HCT116 (cell line): ENCODE measurements around the gene DCUN1D2. TPM values are rescaled to one million over a fixed set of nuclear protein-coding genes. Genes with fewer than 3 reads are reported as not detected.

Experiments
- ATAC-seq: fragments of 200-7000 bp; cut with Tn5 transposase; 2 replicates; pipeline ENCODE4 v1.9.1; 2020; ENCODE audit warnings: mild to moderate bottlenecking, moderate library complexity
- BruUV-seq: library from RNA; stranded (reverse); fragments of 400-500 nt; replicated peaks from 2 replicates; lab custom pipeline; 2021; lab: Mats Ljungman, UMichigan
- CTCF ChIA-PET: fragments of 300-600 bp; sonication (Branson Sonifier 250); formaldehyde crosslinking; loops from one replicate; lab custom pipeline; 2021; ENCODE audit warnings: antibody characterized with exemption; lab: Charles Lee
- POLR2A ChIA-PET: fragments of 300-600, 350-600 bp; sonication (Branson Sonifier 250); formaldehyde crosslinking; loops from one replicate; lab custom pipeline; 2021; ENCODE audit warnings: antibody characterized with exemption; lab: Charles Lee
- RAD21 ChIA-PET, 2 experiments: fragments of 300-600 bp; sonication (Branson Sonifier 250); formaldehyde crosslinking; loops; one replicate each; lab custom pipeline; 2023; ENCODE audit warnings: low total read pairs in 2 of 2; ENCODE audit not compliant: uncharacterized antibody in 2 of 2, unreplicated experiment in 2 of 2, low non-redundant PET in 1 of 2; lab: Charles Lee
- DNase-seq: peaks from one replicate; pipeline ENCODE4 v3.0.0-alpha.2; 2010; ENCODE audit warnings: low read depth, low spot score
- H2AFZ ChIP-seq: fragments of 200-600 bp; shearing (Covaris generic), sonication (generic); 2 replicates; pipeline ENCODE4 v1.6.1; 2017; ENCODE audit warnings: low read depth, mixed run types, mixed read lengths, antibody characterized with exemption, low read length; ENCODE audit not compliant: poor library complexity, severe bottlenecking
- H3K27ac ChIP-seq: 2 replicates; pipeline ENCODE4 v1.5.1; 2012; ENCODE audit warnings: low read depth, low read length
- H3K27me3 ChIP-seq: fragments of 200-600 bp; sonication (generic); 2 replicates; pipeline ENCODE4 v1.6.1; 2016; ENCODE audit warnings: mixed run types, low read length, mixed read lengths; ENCODE audit not compliant: insufficient read depth
- H3K36me3 ChIP-seq, 2 experiments: fragments of 200-500 bp in 1 of 2; fragments of 200-600 bp in 1 of 2; sonication (Bioruptor generic) in 1 of 2; sonication (generic) in 1 of 2; 2 replicates each; pipeline versions ENCODE4 v1.5.1 to v1.6.1; 2014 to 2016; ENCODE audit warnings: low read length in 2 of 2, inconsistent platforms in 1 of 2, mixed read lengths in 1 of 2, mixed run types in 1 of 2; ENCODE audit not compliant: insufficient read depth in 2 of 2, control insufficient read depth in 1 of 2
- H3K4me1 ChIP-seq, 2 experiments: fragments of 200-600 bp in 1 of 2; sonication (generic) in 1 of 2; 2 replicates each; pipeline versions ENCODE4 v1.5.1 to v1.6.1; 2012 to 2017; ENCODE audit warnings: low read length in 2 of 2, inconsistent platforms in 1 of 2, mild to moderate bottlenecking in 1 of 2, mixed read lengths in 1 of 2, mixed run types in 1 of 2, moderate library complexity in 1 of 2; ENCODE audit not compliant: insufficient read depth in 2 of 2, control insufficient read depth in 1 of 2
- H3K4me2 ChIP-seq: fragments of 200-600 bp; sonication (generic); 2 replicates; pipeline ENCODE4 v1.6.1; 2017; ENCODE audit warnings: mixed run types, low read length, mixed read lengths
- H3K4me3 ChIP-seq, 2 experiments: fragments of 200-600 bp in 1 of 2; sonication (generic) in 1 of 2; replicated peaks in 1 of 2; 2 replicates each; pipeline ENCODE4 v1.5.1; 2011 to 2016; ENCODE audit warnings: low read length in 2 of 2, control low read depth in 1 of 2, low read depth in 1 of 2, mild to moderate bottlenecking in 1 of 2, mixed read lengths in 1 of 2, mixed run types in 1 of 2
- H3K79me2 ChIP-seq: fragments of 200-600 bp; sonication (generic); 2 replicates; pipeline ENCODE4 v1.6.1; 2017; ENCODE audit warnings: mild to moderate bottlenecking, mixed run types, low read length, moderate library complexity, mixed read lengths; ENCODE audit not compliant: insufficient read depth
- H3K9ac ChIP-seq: fragments of 200-600 bp; sonication (generic); 2 replicates; pipeline ENCODE4 v1.6.1; 2016; ENCODE audit warnings: low read length, mixed read lengths
- H3K9me2 ChIP-seq: fragments of 200-600 bp; sonication (generic), shearing (Covaris generic); 2 replicates; pipeline ENCODE4 v1.6.1; 2017; ENCODE audit warnings: mixed run types, mild to moderate bottlenecking, moderate library complexity; ENCODE audit not compliant: insufficient read depth
- H3K9me3 ChIP-seq, 2 experiments: fragments of 200-500 bp in 1 of 2; fragments of 200-600 bp in 1 of 2; sonication (Bioruptor generic) in 1 of 2; sonication (generic) in 1 of 2; 2 replicates each; pipeline ENCODE4 v1.6.1; 2014 to 2017; ENCODE audit warnings: low read length in 2 of 2, mixed read lengths in 2 of 2, inconsistent platforms in 1 of 2, low read depth in 1 of 2, mild to moderate bottlenecking in 1 of 2, mixed run types in 1 of 2, moderate library complexity in 1 of 2; ENCODE audit not compliant: control insufficient read depth in 1 of 2, insufficient read depth in 1 of 2
- H4K20me1 ChIP-seq: fragments of 200-600 bp; sonication (generic), shearing (Covaris generic); 2 replicates; pipeline ENCODE4 v1.6.1; 2017; ENCODE audit warnings: mixed run types, mild to moderate bottlenecking, moderate library complexity; ENCODE audit not compliant: insufficient read depth
- CEBPB ChIP-seq: IDR thresholded peaks from 2 replicates; pipeline ENCODE4 v1.6.1; 2012; ENCODE audit warnings: low read depth
- EZH2phosphoT487 ChIP-seq: fragments of 200-600 bp; IDR thresholded peaks from 2 replicates; pipeline ENCODE4 v1.6.1; 2018; ENCODE audit warnings: antibody characterized with exemption, borderline replicate concordance
- FOSL1 ChIP-seq: IDR thresholded peaks from 2 replicates; pipeline ENCODE4 v1.6.1; 2012; ENCODE audit warnings: low read depth
- MAX ChIP-seq: IDR thresholded peaks from 2 replicates; pipeline ENCODE4 v1.6.1; 2012
- POLR2A ChIP-seq: IDR thresholded peaks from 2 replicates; pipeline ENCODE4 v1.7.0; 2011; ENCODE audit warnings: borderline replicate concordance; ENCODE audit not compliant: insufficient read depth, insufficient read length; ENCODE audit errors: extremely low read depth
- RAD21 ChIP-seq: IDR thresholded peaks from 2 replicates; pipeline ENCODE4 v1.6.1; 2012; ENCODE audit warnings: low read depth, mild to moderate bottlenecking
- SIN3A ChIP-seq: IDR thresholded peaks from 2 replicates; pipeline ENCODE4 v1.6.1; 2012; ENCODE audit warnings: low read depth
- SP1 ChIP-seq: IDR thresholded peaks from 2 replicates; pipeline ENCODE4 v1.6.1; 2012; ENCODE audit warnings: low read depth
- SRF ChIP-seq: IDR thresholded peaks from 2 replicates; pipeline ENCODE4 v1.6.1; 2012; ENCODE audit warnings: low read depth
- TCF7L2 ChIP-seq: IDR thresholded peaks from 2 replicates; pipeline ENCODE4 v1.7.0; 2011; ENCODE audit warnings: borderline replicate concordance, inconsistent platforms; ENCODE audit not compliant: insufficient read depth, insufficient read length; ENCODE audit errors: extremely low read depth
- ZBTB33 ChIP-seq: IDR thresholded peaks from 2 replicates; pipeline ENCODE4 v1.6.1; 2011; ENCODE audit warnings: mild to moderate bottlenecking, low read length, moderate library complexity; ENCODE audit not compliant: insufficient replicate concordance; ENCODE audit errors: extremely low read depth
- ZFX ChIP-seq: fragments of 450-650 bp; IDR thresholded peaks from 2 replicates; pipeline ENCODE4 v1.6.1; 2017
- ZNF274 ChIP-seq: fragments of 200-500 bp; sonication (Bioruptor generic); IDR thresholded peaks from 2 replicates; pipeline ENCODE4 v1.6.1; 2014; ENCODE audit warnings: mild to moderate bottlenecking, low read depth, low read length, inconsistent platforms
- intact Hi-C: fragments of 100-400 bp; cut with micrococcal nuclease; formaldehyde crosslinking; loops from 2 replicates; pipeline ENCODE4 v1.10.0; 2022
- total RNA-seq: library from RNA; stranded (reverse); gene quantifications from one replicate; pipeline ENCODE4 v1.2.1, GENCODE V29; 2021; ENCODE audit not compliant: unreplicated experiment

DCUN1D2 gene
- total RNA-seq, 1 experiment from 2014 or later: 25.4 TPM

DNA sequence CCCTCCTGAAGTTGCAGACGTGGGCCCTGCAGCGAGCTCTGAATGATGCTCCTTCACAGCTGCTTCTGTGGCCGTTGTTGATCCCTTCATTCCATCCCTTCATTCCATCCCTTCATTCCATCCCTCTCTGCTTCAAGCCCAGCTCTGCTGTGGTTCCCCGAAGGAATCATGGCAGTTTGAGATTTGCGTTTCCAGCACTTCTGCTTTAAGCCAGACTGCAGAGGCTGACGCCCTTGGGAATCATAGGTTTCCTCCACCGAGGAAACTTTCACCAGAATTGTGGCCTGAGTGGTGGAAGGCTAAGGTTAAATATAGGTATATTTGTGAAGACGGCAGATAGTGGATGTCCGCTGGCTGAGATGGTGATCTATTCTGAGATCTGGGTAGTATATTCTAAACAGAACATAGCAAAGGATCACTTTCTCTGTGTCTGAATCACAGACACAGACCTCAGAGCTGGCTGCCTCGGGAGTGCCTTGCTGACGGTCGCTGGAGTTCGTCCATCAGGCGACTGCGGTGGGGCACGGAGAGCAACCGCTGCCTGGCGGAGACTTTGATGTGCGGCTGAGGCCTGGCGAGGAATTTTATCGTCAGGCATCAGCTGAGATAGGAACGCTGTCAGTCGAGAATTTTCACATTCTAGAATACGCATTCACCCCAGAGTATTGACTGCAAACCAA, 42.8 kb upstream of the DCUN1D2 start:
- ChIA-PET POLR2A (no interaction called here), RAD21 (no interaction called here), CTCF (no interaction called here)
- TF ChIP-seq SRF: no peak
- no peak for TF ChIP-seq EZH2phosphoT487
- TF ChIP-seq MAX: no peak
- TF ChIP-seq ZFX: no peak
- TF ChIP-seq POLR2A: no peak
- no peak for TF ChIP-seq ZBTB33
- no peak for TF ChIP-seq RAD21
- no peak for TF ChIP-seq CEBPB
- TF ChIP-seq FOSL1: no peak
- TF ChIP-seq ZNF274: no peak
- no peak for TF ChIP-seq TCF7L2
- TF ChIP-seq SP1: no peak
- no peak for TF ChIP-seq SIN3A
- no peaks in the 10 kb centered on the region for H3K27me3 ChIP-seq
- no TSS peak for BruUV-seq
- H3K9me3 ChIP-seq: no peaks in the 10 kb centered on the region
- peaks cover 5 to 9% of the 10 kb centered on the region in 2 experiments; a peak in 2 of 4 replicates for H3K36me3 ChIP-seq
- no peak for DNase-seq
- H3K9ac ChIP-seq: no peak overlapping the region
- no peaks in the 10 kb centered on the region for H3K9me2 ChIP-seq
- peaks cover 0 to 9% of the 10 kb centered on the region in 2 experiments; a peak in 2 of 4 replicates for H3K4me1 ChIP-seq
- no peak overlapping the region for H3K4me2 ChIP-seq
- no peak overlapping the region for H3K4me3 ChIP-seq
- H2AFZ ChIP-seq: no peak overlapping the region
- H3K27ac ChIP-seq: no peak overlapping the region
- H4K20me1 ChIP-seq: no peaks in the 10 kb centered on the region
- no peak for ATAC-seq
- intact Hi-C loops: no loop called here
- H3K79me2 ChIP-seq: no peaks in the 10 kb centered on the region
